NCI-H510A treated with DMSO at 0.1 percent for 48 hours (cell line): ENCODE data around the gene DDX20.
"Not testable (repeated sequence)": the region's sequence is repeated elsewhere in the genome, so short reads cannot be mapped to it uniquely, and the experiment has no call there.

Experiments used
- DNase-seq: peaks from one replicate; lab custom pipeline; 2025; lab: John Stamatoyannopoulos, UW

Gene DDX20

GRCh38 chr1:111792249-111792648, 36.5 kb downstream of the DDX20 start:
- DNase-seq = no peak

- no peak for DNase-seq
Observed at GRCh38 chr1:111793923-111794322, 38.2 kb downstream of the DDX20 start.

GRCh38 chr1:111795401-111795800, 39.7 kb downstream of the DDX20 start:
- no peak for DNase-seq

DNA sequence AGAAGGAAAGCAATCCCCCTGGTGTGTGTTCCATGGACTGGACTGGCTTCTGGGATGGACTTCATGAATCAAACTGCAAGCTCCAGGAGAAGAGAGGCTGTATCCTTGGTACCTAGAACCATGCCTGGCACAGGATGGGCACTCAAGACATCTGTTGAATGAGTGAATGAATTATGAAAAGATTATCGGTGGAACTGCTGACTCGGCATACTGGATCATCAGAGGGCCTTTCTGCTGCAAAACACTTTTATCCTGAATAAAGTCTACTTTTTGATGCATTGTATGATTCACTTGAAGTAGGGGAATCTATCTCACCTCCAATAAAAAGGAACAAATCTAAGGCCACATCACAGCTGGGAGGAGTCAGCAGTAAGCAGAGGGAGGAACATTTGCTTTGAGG, 42.9 kb downstream of the DDX20 start:
- DNase-seq = no peak

- DNase-seq = not testable (repeated sequence)
Observed at GRCh38 chr1:111799722-111800121, 44.0 kb downstream of the DDX20 start.

DNA sequence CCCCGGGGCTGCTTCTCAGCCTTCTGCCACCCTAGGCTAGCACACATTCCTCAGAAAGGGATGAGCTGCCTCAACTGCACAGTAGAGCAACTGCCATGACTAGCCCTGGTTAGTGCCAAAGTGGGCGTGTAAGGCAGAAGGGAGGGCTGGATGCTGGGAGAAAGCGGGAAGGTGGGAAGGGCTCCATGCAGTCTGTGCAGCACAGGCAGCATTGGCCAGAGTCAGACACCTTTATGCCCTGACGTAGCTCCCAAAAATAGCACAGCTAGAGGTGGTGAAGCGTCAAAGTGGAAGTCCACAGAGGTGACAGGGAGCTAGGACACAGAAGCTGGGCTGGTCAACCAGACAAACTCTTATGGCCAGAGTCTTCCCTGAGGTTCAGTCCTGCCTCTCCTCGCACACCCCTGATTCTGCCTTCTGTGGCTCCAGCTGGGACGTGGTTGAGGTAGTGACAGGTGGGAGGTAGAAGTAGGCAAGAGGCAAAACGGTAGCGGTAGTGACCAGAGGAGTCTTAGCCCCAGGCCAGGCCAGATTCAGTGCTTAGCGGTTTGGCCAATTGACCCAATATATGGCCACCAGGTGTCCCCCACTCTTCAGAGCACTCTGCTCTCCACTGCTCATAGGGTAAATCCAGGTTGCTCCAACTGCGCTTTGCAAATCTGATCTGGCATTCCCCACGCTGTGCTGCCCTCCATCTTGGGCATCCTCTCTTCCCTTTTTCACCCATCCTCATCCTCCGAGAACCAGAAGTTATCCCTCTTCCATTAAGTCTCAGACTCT, 45.6 kb downstream of the DDX20 start:
- DNase-seq = no peak

- DNase-seq = peak; percentile 18
Observed at GRCh38 chr1:111802110-111802509, 46.4 kb downstream of the DDX20 start.

DNA sequence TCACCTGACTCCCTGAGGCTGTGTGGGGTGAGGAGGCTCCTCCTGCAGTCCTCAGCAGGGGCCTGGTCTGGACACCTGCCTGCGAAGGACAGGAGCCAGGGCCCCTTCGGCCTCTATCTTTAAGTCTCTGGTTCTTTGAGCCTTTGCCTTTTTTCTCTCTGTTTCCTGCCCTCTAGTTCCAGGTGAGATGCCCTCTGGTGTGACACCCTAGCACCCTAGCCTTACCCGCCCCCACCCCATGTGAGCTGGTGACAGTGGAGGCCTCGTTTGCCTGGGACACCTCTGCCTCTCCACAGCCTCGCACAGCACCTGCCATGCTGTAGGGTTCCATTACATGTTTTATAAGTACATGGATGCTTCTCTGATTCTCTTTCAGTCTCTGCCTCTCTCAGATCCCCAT, 47.3 kb downstream of the DDX20 start:
- DNase-seq = no peak

GRCh38 chr1:111803951-111804350, 48.2 kb downstream of the DDX20 start:
- no peak for DNase-seq

- no peak for DNase-seq
Observed at GRCh38 chr1:111804776-111805175, 49.1 kb downstream of the DDX20 start.

- DNase-seq = no peak
Observed at GRCh38 chr1:111805251-111805650, 49.5 kb downstream of the DDX20 start.

DNA sequence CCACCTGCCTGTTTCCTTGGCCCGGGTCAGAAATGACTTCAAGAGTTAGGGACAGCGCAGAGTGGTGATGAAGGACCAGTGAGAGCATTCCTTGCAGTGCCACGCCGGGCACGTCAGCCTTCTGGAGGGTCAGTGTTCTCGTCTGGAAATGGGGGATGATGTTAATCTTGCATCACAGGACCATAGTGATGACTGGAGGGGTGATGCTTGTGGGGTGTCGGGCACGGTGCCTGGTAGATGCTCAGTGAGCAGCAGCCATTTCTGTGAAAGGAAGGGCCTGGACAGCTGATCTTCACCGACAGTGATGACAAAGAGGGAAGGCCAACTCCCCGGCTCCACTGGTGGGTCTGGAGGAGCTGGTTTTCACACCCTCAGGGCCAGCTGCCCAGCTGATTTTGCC, 56.2 kb downstream of the DDX20 start:
- no peak for DNase-seq

- DNase-seq = no peak
Observed at GRCh38 chr1:111812306-111812705, 56.6 kb downstream of the DDX20 start.

DNA sequence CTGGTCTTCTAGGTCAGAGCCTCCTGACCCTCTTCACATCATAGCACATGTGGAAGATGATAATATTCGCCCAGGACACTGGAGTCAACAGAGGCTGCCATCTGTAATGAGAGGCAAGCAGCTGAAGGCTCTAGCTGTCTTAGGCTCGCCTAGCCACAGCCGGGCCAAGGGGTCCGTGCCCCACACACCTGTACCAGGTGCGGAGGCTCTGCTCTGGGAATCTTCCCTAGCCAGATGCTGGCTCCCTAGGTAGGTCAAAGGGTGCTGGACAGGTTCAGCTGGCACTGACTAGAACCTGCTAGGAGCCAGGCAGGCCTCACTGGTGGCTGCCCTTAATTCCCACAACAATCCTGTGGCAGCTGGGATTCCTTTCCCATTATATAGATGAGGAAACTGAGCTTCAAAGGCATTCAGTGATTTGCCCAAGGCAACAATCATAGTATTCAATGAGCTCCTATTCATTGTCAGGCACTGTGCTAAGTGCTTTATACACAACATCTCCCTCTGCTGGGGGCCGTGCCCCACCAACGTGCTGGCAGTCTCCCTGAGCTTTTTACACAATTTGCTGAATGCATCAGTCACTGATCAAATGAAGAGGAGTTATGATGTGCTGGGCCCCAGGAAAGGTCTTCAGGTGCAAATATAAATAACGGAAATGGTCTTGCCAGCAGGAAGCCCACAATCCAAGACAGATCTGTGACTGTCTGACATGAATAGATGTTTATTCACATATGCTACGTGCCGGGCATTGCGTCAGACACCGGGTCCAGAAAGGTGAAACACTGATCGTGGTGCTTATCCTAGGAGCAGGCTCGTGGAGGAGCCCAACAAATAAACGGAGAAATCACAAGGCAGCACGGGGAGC, 58.0 kb downstream of the DDX20 start:
- no peak for DNase-seq

- DNase-seq = no peak
Observed at GRCh38 chr1:111814305-111814628, 58.6 kb downstream of the DDX20 start.

DNA sequence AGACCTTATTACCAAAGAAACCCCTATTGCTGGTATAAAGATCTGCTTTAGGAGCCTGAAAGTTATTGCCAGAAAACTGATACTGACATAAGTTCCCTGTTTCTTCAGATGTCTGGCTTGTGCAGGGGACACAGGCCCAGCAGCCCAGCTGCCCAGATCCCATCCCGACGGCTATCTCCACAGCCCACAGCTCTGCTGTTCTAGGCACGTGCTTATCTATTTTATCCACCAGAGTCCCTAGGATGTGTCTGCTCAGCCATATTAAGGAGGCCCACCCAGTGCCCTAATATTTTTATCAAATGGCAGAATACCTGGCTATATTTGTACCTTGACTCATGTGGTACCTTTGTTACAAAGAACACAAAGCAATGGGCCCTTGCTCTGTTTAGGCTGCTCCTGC, 58.9 kb downstream of the DDX20 start:
- DNase-seq = no peak
